Measurements from ENCODE around the gene ARSJ.

The ARSJ gene

GRCh38 chr4:113885291-113885690 lies 94.2 kb downstream of the ARSJ start:
- no peak for DNase-seq

GRCh38 chr4:113884655-113885054 lies 94.8 kb downstream of the ARSJ start:
- DNase-seq: no peak

GRCh38 chr4:113882668-113883067 lies 96.8 kb downstream of the ARSJ start:
- DNase-seq: no peak

- no peak for DNase-seq
Observed at GRCh38 chr4:113881256-113881655, 98.2 kb downstream of the ARSJ start.

- no peak for DNase-seq
Observed at GRCh38 chr4:113880240-113881028, 99.0 kb downstream of the ARSJ start.

GRCh38 chr4:113878668-113879067 lies 100.8 kb downstream of the ARSJ start:
- DNase-seq: peak; percentile 5

GRCh38 chr4:113874480-113874879 lies 105.0 kb downstream of the ARSJ start:
- DNase-seq: no peak

- no peak for DNase-seq
Observed at GRCh38 chr4:113873508-113873907, 105.9 kb downstream of the ARSJ start.

GRCh38 chr4:113872426-113873260 lies 106.8 kb downstream of the ARSJ start:
- DNase-seq: no peak

- DNase-seq: no peak
Observed at GRCh38 chr4:113871080-113871479, 108.4 kb downstream of the ARSJ start.

- DNase-seq: no peak
Observed at GRCh38 chr4:113869743-113870375, 109.6 kb downstream of the ARSJ start.

GRCh38 chr4:113866611-113867010 lies 112.8 kb downstream of the ARSJ start:
- DNase-seq: no peak

GRCh38 chr4:113858924-113859323 lies 120.5 kb downstream of the ARSJ start:
- DNase-seq: no peak

GRCh38 chr4:113851816-113852215 lies 127.6 kb downstream of the ARSJ start:
- DNase-seq: no peak
